Activated B cell treated with CpG ODN at 0.5 μM for 24 hours (primary cell): ENCODE results near the gene ACAD11. TPM values are rescaled to one million over a fixed set of nuclear protein-coding genes. Genes with fewer than 3 reads are reported as not detected.
A peak's percentile ranks its signal among the peaks of the same experiment; 100 is the strongest.

Source experiments
- ATAC-seq: fragments of 200-7000 bp; cut with Tn5 transposase; one replicate; pipeline ENCODE4 v1.10.0; 2021; ENCODE audit warnings: low read depth, mild to moderate bottlenecking, moderate library complexity
- CTCF ChIA-PET: fragments of 350-600 bp; sonication (Branson Sonifier 250); formaldehyde crosslinking; loops from one replicate; lab custom pipeline; 2021; ENCODE audit warnings: antibody characterized with exemption; lab: Charles Lee
- POLR2A ChIA-PET: fragments of 350-600 bp; sonication (Branson Sonifier 250); formaldehyde crosslinking; loops from one replicate; lab custom pipeline; 2021; ENCODE audit warnings: antibody characterized with exemption; lab: Charles Lee
- DNase-seq: peaks from one replicate; pipeline ENCODE4 v3.0.0; 2022
- H3K27ac Mint-ChIP-seq: one replicate; pipeline ENCODE4 v1.8.0; 2020; ENCODE audit warnings: mixed read lengths
- H3K27me3 Mint-ChIP-seq: one replicate; pipeline ENCODE4 v1.8.0; 2021; ENCODE audit warnings: mixed read lengths
- H3K36me3 Mint-ChIP-seq: one replicate; pipeline ENCODE4 v1.8.0; 2021; ENCODE audit warnings: low read depth, mixed read lengths
- H3K4me1 Mint-ChIP-seq: one replicate; pipeline ENCODE4 v1.8.0; 2021; ENCODE audit warnings: mixed read lengths
- H3K4me3 Mint-ChIP-seq: one replicate; pipeline ENCODE4 v1.8.0; 2020; ENCODE audit warnings: mild to moderate bottlenecking, mixed read lengths
- H3K9me3 Mint-ChIP-seq: one replicate; pipeline ENCODE4 v1.8.0; 2020; ENCODE audit warnings: mixed read lengths
- intact Hi-C: fragments of 100-400 bp; cut with micrococcal nuclease; formaldehyde crosslinking; loops from one replicate; pipeline ENCODE4 v1.15.1; 2024
- total RNA-seq: library from RNA; stranded (reverse); gene quantifications from 2 replicates; pipeline ENCODE4 v1.2.3, GENCODE V29; 2022
- TF ChIP-seq, protein P1 (sequence below): fragments of 200-600 bp; IDR thresholded peaks from one replicate; pipeline ENCODE4 v1.8.0; 2022; ENCODE audit warnings: antibody characterized with exemption, mild to moderate bottlenecking

The ACAD11 gene
- total RNA-seq, 1 donor from 2014 or later = 24.0 TPM

DNA sequence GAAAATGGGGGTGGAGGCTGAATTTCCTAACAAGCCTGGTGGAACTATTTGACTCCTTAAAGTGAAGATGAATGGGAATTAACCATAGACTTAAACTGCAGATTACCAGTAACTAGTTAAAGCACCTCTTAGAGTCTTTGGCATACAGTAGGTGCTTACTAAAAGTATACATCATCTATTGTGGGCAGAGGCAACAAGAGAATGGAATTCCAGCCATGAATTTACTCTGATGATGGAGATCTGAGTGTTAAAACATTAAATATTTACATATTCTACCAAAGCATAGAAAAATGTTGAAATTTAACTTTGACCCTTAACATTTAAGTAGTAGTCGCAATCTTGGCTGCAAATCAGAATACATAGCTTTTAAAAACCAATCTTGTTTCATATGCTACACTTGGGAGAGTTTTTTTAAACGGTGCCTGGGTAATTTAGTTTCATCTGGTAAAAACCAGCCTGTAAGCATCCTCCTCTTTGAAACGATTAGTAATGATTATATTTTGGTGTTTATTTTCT, 5.7 kb upstream of the ACAD11 start:
- Mint-ChIP-seq H3K4me1 (peaks cover 20% of the 10 kb centered on the region), H3K27me3 (no peaks in the 10 kb centered on the region), H3K4me3 (no peak overlapping the region), H3K36me3 (peaks cover 22% of the 10 kb centered on the region), H3K27ac (no peak overlapping the region), H3K9me3 (no peaks in the 10 kb centered on the region)
- ATAC-seq (no peak), DNase-seq (no peak)
- ChIA-PET POLR2A (no interaction called here), CTCF (no interaction called here)
- TF ChIP-seq, protein P1, sequence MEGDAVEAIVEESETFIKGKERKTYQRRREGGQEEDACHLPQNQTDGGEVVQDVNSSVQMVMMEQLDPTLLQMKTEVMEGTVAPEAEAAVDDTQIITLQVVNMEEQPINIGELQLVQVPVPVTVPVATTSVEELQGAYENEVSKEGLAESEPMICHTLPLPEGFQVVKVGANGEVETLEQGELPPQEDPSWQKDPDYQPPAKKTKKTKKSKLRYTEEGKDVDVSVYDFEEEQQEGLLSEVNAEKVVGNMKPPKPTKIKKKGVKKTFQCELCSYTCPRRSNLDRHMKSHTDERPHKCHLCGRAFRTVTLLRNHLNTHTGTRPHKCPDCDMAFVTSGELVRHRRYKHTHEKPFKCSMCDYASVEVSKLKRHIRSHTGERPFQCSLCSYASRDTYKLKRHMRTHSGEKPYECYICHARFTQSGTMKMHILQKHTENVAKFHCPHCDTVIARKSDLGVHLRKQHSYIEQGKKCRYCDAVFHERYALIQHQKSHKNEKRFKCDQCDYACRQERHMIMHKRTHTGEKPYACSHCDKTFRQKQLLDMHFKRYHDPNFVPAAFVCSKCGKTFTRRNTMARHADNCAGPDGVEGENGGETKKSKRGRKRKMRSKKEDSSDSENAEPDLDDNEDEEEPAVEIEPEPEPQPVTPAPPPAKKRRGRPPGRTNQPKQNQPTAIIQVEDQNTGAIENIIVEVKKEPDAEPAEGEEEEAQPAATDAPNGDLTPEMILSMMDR = no peak
- intact Hi-C loops = loop anchor here (10.0 kb wide), 1 partner anchor 910 kb away; the partner anchor contains the start of gene CDV3

DNA sequence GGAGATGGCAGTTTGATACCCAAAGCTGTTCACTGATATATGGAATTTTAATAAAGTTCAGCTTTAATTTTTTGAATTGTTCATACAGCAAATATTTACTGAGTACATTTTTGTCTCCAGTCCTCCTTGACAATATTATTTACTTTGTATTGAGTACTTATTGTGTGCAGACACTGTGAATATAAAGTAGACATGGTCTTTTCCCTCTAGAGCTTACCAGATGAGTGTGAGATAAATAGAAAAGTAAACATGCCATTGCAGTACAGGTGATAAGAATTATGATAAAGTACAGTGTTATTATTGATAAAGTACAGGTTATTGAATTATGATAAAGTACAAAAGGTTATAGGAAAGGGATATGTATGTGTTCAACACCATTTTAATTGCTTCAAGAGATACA, 2.6 kb upstream of the ACAD11 start:
- Mint-ChIP-seq H3K4me1 (peaks cover 31% of the 10 kb centered on the region), H3K27ac (no peak overlapping the region), H3K27me3 (no peaks in the 10 kb centered on the region), H3K36me3 (peaks cover 15% of the 10 kb centered on the region), H3K4me3 (peak overlapping the region; percentile 97), H3K9me3 (no peaks in the 10 kb centered on the region)
- intact Hi-C loops = loop anchor here (5.0 to 10.0 kb wide), 3 partner anchors 913 to 1265 kb away; partner anchors contain the start of genes CDV3 and SRPRB
- TF ChIP-seq, protein P1 = no peak
- ATAC-seq (no peak), DNase-seq (no peak)
- POLR2A ChIA-PET = no interaction called here
- CTCF ChIA-PET = no interaction called here

DNA sequence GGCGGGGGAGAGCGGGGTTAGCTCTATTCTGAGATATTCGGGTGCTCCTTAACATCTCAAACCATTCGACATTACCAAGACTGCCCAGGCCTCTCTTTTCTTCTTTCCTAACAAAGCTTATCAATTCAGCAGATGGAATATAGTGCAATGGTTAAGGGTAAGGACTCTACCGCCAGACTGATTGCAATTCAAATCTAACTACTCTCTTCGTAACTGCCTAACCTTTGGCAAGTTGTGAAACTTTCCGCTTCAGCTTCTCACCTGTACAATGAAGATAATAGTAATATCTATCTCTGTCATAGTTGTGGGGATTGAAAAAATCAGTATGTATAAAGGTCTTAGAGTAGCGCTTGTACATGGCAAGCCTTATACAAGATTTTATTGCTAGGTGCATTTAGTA, 1.5 kb upstream of the ACAD11 start:
- H3K9me3 Mint-ChIP-seq = no peaks in the 10 kb centered on the region
- peaks cover 10% of the 10 kb centered on the region for H3K36me3 Mint-ChIP-seq
- DNase-seq (no peak), ATAC-seq (no peak)
- H3K4me3 Mint-ChIP-seq = peak overlapping the region; percentile 97
- POLR2A ChIA-PET = interaction anchor here (1.1 kb wide), 1 partner anchor 8 kb away, joined by 3 read pairs; no protein-coding TSS in a partner anchor
- intact Hi-C loops = loop anchor here (2.0 to 10.0 kb wide), 4 partner anchors 914 to 1826 kb away; partner anchors contain the start of genes CDV3, CEP63 and SRPRB
- TF ChIP-seq, protein P1 = no peak
- peak overlapping the region; percentile 93 for H3K27ac Mint-ChIP-seq
- CTCF ChIA-PET = interaction anchor here (1.7 kb wide), 1 partner anchor 125 kb away, joined by 6 read pairs; no protein-coding TSS in a partner anchor
- peaks cover 32% of the 10 kb centered on the region for H3K4me1 Mint-ChIP-seq
- no peaks in the 10 kb centered on the region for H3K27me3 Mint-ChIP-seq

DNA sequence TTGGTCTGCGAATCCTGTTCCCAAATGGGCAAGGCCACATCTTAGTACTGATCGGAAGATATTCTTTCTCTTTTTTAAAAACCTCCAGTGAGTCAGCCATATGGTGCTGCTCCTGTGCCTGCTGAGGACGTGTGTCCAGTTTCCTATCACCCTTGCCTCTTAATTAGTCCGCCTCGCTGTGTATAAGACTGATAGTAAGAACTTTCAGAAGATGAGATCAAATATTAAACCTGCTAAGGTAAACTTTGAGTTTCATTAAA, 1.1 kb upstream of the ACAD11 start:
- no peak for DNase-seq

More for the DNA sequence above, 1.1 kb upstream of the ACAD11 start:
- ChIA-PET CTCF (interaction anchor here (0.7 to 1.7 kb wide), 2 partner anchors 23 to 124 kb away, joined by 3 to 6 read pairs; no protein-coding TSS in a partner anchor), POLR2A (interaction anchor here (0.7 to 1.2 kb wide), 3 partner anchors 8 to 912 kb away, joined by 3 read pairs; partner anchors contain the start of gene CDV3)
- Mint-ChIP-seq H3K27ac (peak overlapping the region; percentile 93), H3K36me3 (peaks cover 10% of the 10 kb centered on the region), H3K9me3 (no peaks in the 10 kb centered on the region), H3K4me3 (peak overlapping the region; percentile 97), H3K4me1 (peaks cover 32% of the 10 kb centered on the region), H3K27me3 (no peaks in the 10 kb centered on the region)
- ATAC-seq = peak; percentile 2
- intact Hi-C loops = loop anchor here (2.0 to 10.0 kb wide), 4 partner anchors 914 to 1826 kb away; partner anchors contain the start of genes CDV3, CEP63 and SRPRB
- TF ChIP-seq, protein P1 = no peak
